Ishikawa (cell line): Measurements from ENCODE around the gene VPS16.

Source experiments
- CEBPB ChIP-seq: IDR thresholded peaks from 2 replicates; pipeline ENCODE4 v1.6.1; 2012
- CREB1 ChIP-seq: IDR thresholded peaks from 2 replicates; pipeline ENCODE4 v1.6.1; 2012; ENCODE audit warnings: low read depth
- EGR1 ChIP-seq: IDR thresholded peaks from 2 replicates; pipeline ENCODE4 v1.6.1; 2012
- FOXM1 ChIP-seq: IDR thresholded peaks from 2 replicates; pipeline ENCODE4 v1.6.1; 2012; ENCODE audit warnings: low read depth, borderline replicate concordance
- RAD21 ChIP-seq: IDR thresholded peaks from 2 replicates; pipeline ENCODE4 v1.6.1; 2012; ENCODE audit warnings: low read depth
- REST ChIP-seq: IDR thresholded peaks from 2 replicates; pipeline ENCODE4 v1.6.1; 2012; ENCODE audit warnings: low read depth, mild to moderate bottlenecking
- TAF1 ChIP-seq: IDR thresholded peaks from 2 replicates; pipeline ENCODE4 v1.6.1; 2012; ENCODE audit warnings: low read depth, mild to moderate bottlenecking
- TCF12 ChIP-seq: IDR thresholded peaks from 2 replicates; pipeline ENCODE4 v1.6.1; 2012; ENCODE audit warnings: low read depth
- TEAD4 ChIP-seq: IDR thresholded peaks from 2 replicates; pipeline ENCODE4 v1.6.1; 2012
- YY1 ChIP-seq: IDR thresholded peaks from 2 replicates; pipeline ENCODE4 v1.6.1; 2012; ENCODE audit warnings: low read depth
- TF ChIP-seq, protein P1 (sequence below): IDR thresholded peaks from 2 replicates; pipeline ENCODE4 v1.6.1; 2012

DNA sequence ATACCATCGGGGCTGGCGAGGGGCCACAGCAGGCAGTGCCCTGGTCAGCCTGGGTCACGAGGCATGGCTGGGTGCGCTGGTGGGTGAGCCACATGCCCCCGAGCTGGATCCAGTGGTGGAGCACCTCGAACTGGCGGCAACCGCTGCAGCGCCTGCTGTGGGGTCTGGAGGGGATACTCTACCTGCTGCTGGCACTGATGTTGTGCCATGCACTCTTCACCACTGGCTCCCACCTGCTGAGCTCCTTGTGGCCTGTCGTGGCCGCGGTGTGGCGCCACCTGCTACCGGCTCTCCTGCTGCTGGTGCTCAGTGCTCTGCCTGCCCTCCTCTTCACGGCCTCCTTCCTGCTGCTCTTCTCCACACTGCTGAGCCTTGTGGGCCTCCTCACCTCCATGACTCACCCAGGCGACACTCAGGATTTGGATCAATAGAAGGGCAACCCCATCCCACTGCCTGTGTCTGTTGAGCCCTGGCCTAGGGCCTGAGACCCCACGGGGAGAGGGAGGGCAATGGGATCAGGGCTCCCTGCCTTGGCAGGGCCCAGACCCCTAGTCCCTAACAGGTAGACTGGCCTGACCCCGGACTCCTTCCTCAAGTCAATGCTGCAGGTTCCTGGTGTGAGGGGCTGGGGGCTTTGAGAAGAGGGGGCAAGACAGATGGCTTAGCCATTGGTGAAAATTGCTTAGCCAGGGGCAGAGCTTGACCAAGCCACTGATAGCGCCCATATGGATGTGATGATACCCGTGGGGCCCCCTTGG is 23.8 kb upstream of the VPS16 start:
- TF ChIP-seq YY1 (no peak), REST (no peak), TAF1 (no peak), CEBPB (no peak), EGR1 (no peak), RAD21 (no peak), FOXM1 (no peak), TEAD4 (no peak), TCF12 (no peak), CREB1 (no peak)
- TF ChIP-seq, protein P1, sequence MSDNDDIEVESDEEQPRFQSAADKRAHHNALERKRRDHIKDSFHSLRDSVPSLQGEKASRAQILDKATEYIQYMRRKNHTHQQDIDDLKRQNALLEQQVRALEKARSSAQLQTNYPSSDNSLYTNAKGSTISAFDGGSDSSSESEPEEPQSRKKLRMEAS, result no peak
